ENCODE results near the gene CEP152.
"Not testable (repeated sequence)": the region's sequence is repeated elsewhere in the genome, so short reads cannot be mapped to it uniquely, and the experiment has no call there.

Gene CEP152

DNA sequence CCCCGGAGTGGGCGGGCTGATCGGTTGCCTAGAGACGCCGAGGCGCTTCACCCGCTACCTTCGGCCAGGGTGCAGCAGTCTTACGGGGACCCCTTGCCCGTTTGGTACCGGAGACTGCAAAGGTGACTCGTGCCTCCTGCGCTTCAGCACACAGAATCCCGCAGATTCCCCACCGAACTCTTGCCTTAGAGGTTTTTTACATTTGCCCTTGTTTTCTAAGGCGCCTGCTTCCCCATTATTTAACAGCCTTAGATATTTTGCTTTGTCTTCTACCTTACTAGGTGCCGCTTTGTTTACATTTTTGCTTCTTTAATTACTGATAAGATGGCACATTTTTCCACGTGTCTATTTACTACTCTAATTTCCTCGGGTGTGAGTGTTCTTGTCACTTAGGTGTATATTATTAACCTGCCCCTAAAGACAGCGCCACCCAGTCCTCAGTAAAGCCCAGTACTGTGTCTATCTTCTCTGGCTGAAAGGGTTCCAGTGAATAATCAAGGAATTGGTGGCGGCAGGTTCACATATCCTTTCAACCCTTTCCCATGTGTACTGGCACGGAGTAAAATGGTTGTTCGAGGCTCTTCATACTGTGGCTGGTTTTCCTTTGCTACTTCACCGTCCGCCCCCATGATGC lies 573 bp upstream of the CEP152 start:
- DNase-seq (ENCODE audit: low read depth): no peak

- no peak for DNase-seq (ENCODE audit: low read depth)
These were observed 4.7 kb downstream of the CEP152 start for GRCh38 chr15:48806151-48806550.

- no peak for DNase-seq (ENCODE audit: low read depth)
These were observed 5.3 kb downstream of the CEP152 start for GRCh38 chr15:48805591-48805990.

GRCh38 chr15:48803877-48804276 lies 7.0 kb downstream of the CEP152 start:
- DNase-seq (ENCODE audit: low read depth): no peak

GRCh38 chr15:48802867-48803266 lies 8.0 kb downstream of the CEP152 start:
- DNase-seq (ENCODE audit: low read depth): no peak

DNA sequence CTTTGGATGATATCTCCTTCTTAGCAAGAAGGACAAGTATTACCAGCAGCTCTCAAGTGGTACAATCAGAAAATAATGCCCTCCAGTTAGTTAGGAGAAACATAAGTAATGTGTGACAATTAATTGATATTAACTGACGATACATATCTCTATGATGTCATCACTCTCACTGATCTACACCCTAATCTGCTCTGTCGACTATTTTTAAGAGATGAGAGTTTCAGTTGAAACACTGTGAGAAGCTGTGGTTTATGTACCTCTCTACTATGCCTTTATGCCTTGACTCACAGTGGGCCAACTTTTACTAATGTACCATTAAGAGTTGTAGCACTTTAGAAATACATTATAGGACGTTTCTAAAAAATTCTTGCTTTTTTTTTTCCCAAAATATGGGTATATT lies 8.6 kb downstream of the CEP152 start:
- DNase-seq (ENCODE audit: low read depth): no peak

DNA sequence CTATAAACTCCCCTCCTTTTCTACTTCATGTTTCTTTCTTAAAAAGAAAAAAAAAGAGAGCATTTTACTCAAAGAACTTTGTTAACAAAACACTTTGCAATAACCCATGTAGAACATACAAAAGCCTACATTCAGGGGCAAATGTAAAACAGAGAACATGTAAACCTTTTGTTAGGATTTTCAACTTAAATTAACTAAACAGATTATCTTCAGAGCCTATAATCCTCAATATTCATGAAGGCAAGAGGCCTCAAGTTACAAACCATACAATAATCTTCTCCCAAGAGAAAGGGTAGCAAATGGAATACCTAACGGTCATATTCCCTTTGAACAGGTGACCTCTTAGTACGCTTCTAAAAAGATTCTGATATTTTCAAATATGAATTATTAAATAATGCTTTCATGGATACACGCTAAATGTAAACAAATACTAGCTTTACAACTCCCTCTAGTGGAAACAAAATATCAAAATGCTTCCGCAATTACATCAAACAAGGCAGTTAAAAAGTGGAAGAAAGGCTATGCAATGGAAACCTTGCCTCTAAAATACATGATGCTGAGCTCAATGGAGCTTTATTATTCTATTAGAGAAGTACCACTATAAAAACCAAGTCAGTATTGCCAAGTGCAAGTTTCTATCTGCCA lies 9.9 kb downstream of the CEP152 start:
- DNase-seq (ENCODE audit: low read depth): no peak

GRCh38 chr15:48800245-48800644 lies 10.6 kb downstream of the CEP152 start:
- no peak for DNase-seq (ENCODE audit: low read depth)

- DNase-seq (ENCODE audit: low read depth): no peak
These were observed 12.6 kb downstream of the CEP152 start for GRCh38 chr15:48798319-48798718.

- no peak for DNase-seq (ENCODE audit: low read depth)
These were observed 13.9 kb downstream of the CEP152 start for GRCh38 chr15:48796930-48797329.

- DNase-seq (ENCODE audit: low read depth): no peak
These were observed 14.3 kb downstream of the CEP152 start for GRCh38 chr15:48796521-48796920.

- DNase-seq (ENCODE audit: low read depth): no peak
These were observed 15.0 kb downstream of the CEP152 start for GRCh38 chr15:48795901-48796300.

- DNase-seq (ENCODE audit: low read depth): no peak
These were observed 16.2 kb downstream of the CEP152 start for GRCh38 chr15:48794697-48795134.

- no peak for DNase-seq (ENCODE audit: low read depth)
These were observed 18.5 kb downstream of the CEP152 start for GRCh38 chr15:48792408-48792807.

DNA sequence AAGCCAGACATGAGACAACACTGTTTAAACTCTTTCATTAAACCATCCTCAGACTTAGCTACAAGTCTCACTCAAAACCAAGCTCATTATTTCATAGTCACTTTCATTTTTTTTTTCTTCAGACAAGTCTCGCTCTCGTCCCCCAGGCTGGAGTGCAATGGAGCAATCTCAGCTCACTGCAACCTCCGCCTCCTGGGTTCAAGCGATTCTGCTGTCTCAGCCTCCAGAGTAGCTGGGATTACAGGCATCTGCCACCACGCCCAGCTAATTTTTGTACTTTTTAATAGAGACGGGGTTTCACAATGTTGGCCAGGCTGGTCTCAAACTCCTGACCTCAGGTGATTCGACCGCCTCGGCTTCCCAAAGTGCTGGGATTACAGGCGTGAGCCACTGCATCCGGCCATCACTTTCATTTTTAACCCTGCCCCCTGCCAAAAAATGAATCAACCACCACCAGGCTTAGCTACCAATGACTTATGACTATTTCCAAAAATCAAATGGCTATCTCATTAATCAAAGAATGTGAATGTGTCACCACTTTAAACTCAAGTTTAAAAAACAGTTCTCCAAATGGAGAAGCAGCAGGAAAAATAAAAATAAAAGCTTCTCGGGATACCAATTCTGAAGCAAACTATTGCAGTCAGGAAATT lies 20.3 kb downstream of the CEP152 start:
- not testable (repeated sequence) for DNase-seq (ENCODE audit: low read depth)

DNA sequence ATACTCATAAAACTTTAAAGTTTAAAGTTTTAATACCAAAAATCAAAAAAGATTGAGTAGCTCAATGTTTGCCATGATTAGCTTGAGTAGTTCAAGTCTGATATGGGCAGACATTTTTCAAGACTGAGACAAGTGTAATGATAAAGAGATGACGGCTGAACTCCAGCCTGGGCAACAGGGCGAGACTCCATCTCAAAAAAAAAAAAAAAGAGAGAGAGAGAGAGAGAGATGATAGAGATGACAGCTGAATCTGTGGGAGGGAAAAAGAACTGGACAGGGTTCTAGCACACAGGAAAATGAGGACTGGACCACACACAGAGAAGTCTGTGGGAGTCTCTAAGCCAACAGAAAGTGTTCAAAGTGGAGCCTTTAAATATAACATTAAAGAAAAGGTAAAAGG lies 25.2 kb downstream of the CEP152 start:
- no peak for DNase-seq (ENCODE audit: low read depth)

- DNase-seq (ENCODE audit: low read depth): no peak
These were observed 25.7 kb downstream of the CEP152 start for GRCh38 chr15:48785195-48785594.

GRCh38 chr15:48784756-48785155 lies 26.1 kb downstream of the CEP152 start:
- no peak for DNase-seq (ENCODE audit: low read depth)

DNA sequence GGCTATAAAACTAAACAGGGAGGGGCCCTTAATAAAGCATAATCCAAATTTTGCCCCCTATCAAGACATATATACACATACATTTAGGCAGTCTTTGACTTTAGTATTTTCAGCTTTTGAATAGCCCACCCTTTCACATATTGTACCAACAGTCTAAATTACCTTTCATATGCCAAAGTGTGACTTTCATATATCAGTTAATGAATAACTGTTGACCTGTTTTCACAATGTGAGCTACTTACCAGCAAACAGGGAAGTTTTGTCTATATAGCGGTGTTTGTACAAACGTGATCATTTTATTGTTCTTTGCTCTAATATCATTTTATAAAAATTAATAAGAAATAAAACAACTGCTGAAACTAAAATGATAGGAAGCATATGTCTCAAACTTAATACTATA lies 28.0 kb downstream of the CEP152 start:
- no peak for DNase-seq (ENCODE audit: low read depth)

- no peak for DNase-seq (ENCODE audit: low read depth)
These were observed 29.3 kb downstream of the CEP152 start for GRCh38 chr15:48781481-48782081.

GRCh38 chr15:48781017-48781416 lies 29.9 kb downstream of the CEP152 start:
- DNase-seq (ENCODE audit: low read depth): no peak

GRCh38 chr15:48778331-48778730 lies 32.5 kb downstream of the CEP152 start:
- no peak for DNase-seq (ENCODE audit: low read depth)

All from activated T-cell treated with anti-CD3 and anti-CD28 coated beads for 24 hours (primary cell).